NCI-H1436 (cell line): ENCODE results near the gene GTF2F1.
"Not testable (repeated sequence)": the region's sequence is repeated elsewhere in the genome, so short reads cannot be mapped to it uniquely, and the experiment has no call there.

ENCODE experiments used
- DNase-seq: peaks from one replicate; lab custom pipeline; 2025; lab: John Stamatoyannopoulos, UW

GTF2F1 gene

DNA sequence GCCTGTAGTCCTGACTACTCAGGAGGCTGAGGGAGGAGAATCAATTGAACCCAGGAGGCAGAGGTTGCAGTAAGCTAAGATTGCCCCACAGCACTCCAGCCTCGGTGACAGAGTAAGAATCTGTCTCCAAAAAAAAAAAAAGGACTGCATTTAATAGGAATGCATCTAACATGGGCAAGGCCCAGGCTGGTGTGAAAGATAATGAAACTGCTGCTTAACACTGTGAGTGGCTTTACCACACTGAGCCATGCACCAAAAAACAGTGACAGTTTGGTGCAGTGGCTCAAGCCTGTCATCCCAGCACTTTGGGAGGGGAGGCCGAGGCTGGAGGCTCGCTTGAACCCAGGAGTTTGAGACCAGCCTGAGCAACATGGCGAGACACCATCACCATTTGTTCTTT is 8.6 kb downstream of the GTF2F1 start:
- no peak for DNase-seq

GRCh38 chr19:6383188-6383587 is 9.8 kb downstream of the GTF2F1 start:
- DNase-seq: no peak

GRCh38 chr19:6381030-6381750 is 11.8 kb downstream of the GTF2F1 start:
- no peak for DNase-seq

GRCh38 chr19:6379744-6380143 is 13.2 kb downstream of the GTF2F1 start:
- no peak for DNase-seq

DNA sequence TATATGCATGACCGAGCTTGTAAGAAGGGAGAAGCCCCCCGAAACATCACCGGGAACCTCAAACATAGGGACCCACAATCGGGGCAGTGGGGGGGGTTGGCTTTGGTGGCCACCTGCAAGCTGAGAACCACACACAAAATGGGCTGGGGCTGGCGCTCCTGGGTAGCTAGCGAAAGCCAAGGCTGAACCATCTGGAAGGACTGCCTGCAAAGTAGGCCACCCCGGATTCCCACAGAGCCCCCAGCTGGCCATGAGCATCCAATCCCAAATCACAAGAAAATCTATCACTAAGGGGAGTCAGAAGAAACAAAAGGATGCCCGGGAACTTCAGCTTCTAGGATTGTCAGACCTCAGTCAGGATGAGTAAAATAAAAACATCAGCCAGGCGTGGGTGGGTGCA is 14.5 kb downstream of the GTF2F1 start:
- no peak for DNase-seq

GRCh38 chr19:6378041-6378440 is 14.9 kb downstream of the GTF2F1 start:
- no peak for DNase-seq

GRCh38 chr19:6376512-6377190 is 16.3 kb downstream of the GTF2F1 start:
- DNase-seq: no peak

GRCh38 chr19:6375411-6376010 is 17.5 kb downstream of the GTF2F1 start, which contains the start of gene PSPN:
Gene PSPN (minus strand): TSS chr19:6375933. CDS start chr19:6375849, 84 bp downstream.
- DNase-seq: no peak

DNA sequence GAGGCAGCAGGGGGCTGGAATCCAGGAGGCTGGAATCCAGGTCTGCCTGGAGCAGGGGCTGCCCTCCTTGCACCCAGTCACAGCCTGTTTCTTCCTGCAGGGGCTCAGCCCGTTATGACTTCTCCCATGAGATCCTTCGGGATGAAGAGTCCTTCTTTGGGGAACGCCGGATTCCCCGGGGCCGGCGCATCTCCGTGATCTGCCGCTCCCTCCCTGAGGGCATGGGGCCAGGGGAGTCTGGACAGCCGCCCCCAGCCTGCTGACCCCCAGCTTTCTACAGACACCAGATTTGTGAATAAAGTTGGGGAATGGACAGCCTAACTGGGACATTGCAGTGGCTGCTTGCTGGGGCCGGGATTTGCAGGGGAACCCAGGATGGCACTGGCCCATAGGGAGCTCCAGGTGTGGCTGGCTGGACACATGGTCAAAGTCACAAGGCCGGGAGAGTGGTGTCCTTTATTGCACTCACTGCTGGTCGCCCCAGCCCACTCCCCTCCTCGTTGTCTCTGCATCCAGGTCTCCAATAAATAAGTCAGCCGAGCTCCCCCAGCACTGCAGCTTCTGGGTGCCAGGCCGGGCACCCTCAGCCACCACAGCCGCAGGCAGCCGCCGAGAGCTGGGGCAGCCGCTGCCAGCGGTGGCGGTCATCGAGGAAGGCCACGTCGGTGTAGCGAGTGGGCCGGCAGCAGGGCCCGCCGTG is 18.1 kb downstream of the GTF2F1 start:
- no peak for DNase-seq

- DNase-seq: no peak
Measured at GRCh38 chr19:6374161-6374709, 18.7 kb downstream of the GTF2F1 start.

DNA sequence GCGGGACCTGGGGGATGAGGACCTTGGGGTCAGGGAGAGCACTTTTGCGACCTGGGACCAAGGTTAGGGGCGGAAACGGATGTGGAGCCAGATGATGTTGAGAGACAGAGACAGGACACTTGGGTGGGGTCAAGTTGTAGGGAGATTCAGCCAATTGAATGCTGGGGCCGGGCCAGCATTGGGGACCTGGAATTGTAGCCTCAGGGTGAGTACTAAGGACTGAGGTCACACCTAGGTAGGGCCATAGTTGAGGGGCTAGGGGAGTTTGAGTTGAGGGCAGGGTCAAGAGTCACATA is 19.2 kb downstream of the GTF2F1 start:
- no peak for DNase-seq

GRCh38 chr19:6373096-6373812 is 19.7 kb downstream of the GTF2F1 start:
- DNase-seq: peak; percentile 97

DNA sequence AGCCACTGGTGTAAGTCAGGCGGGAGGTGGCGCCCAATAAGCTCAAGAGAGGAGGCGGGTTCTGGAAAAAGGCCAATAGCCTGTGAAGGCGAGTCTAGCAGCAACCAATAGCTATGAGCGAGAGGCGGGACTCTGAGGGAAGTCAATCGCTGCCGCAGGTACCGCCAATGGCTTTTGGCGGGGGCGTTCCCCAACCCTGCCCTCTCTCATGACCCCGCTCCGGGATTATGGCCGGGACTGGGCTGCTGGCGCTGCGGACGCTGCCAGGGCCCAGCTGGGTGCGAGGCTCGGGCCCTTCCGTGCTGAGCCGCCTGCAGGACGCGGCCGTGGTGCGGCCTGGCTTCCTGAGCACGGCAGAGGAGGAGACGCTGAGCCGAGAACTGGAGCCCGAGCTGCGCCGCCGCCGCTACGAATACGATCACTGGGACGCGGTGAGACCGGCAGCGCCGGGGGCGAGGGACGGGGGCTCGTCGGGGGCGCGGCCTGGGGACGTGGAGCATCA is 20.3 kb downstream of the GTF2F1 start, which contains the start of gene ALKBH7:
TSS of gene ALKBH7 (plus strand) at position 201 of the 502 bp plus-strand sequence. CDS start at position 228, 27 bp downstream.
- DNase-seq: peak; percentile 99

DNA sequence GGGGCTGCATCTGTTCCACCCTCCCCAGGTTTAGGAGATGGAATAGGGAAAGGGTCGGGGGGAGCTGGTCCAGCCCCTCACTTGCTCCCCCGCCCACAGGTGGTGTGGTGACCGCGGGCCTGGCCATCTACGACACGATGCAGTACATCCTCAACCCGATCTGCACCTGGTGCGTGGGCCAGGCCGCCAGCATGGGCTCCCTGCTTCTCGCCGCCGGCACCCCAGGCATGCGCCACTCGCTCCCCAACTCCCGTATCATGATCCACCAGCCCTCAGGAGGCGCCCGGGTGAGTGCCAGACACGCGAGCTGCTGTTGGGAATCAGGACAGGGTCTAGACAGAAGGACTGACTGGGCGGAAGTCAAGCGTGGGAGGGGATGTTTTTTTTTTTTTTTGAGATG is 28.6 kb downstream of the GTF2F1 start:
- no peak for DNase-seq

- DNase-seq: no peak
Measured at GRCh38 chr19:6362351-6362801, 30.6 kb downstream of the GTF2F1 start.

DNA sequence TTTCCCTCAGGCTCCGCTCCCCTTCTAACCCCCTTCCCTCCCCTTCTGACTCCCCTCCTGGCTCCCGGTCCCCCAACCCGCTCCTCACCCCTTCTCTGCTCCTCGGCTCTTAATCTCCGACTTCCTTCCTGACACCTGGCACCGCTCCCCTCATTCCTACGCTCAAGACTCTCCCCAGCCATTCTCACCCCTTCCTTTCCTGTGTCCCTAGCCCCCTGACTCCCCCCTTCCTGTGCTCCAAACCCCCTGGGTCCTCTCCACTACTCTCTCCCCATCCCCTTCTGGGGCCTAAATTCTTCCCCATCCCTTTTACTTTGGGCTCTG is 31.0 kb downstream of the GTF2F1 start:
- DNase-seq: no peak

DNA sequence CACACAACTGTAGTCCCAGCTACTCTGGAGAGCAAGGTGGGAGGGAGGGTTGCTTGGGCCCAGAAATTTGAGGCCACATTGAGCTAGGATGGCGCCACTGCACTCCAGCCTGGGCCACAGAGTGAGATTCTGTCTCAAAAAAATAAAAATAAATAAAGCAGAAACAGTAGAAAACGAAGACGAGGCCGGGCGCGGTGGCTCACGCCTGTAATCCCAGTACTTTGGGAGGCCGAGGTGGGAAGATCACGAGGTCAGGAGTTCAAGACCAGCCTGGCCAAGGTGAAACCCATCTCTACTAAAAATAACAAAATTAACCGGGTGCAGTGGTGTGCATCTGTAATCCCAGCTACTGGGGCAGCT is 32.1 kb downstream of the GTF2F1 start:
- not testable (repeated sequence) for DNase-seq

DNA sequence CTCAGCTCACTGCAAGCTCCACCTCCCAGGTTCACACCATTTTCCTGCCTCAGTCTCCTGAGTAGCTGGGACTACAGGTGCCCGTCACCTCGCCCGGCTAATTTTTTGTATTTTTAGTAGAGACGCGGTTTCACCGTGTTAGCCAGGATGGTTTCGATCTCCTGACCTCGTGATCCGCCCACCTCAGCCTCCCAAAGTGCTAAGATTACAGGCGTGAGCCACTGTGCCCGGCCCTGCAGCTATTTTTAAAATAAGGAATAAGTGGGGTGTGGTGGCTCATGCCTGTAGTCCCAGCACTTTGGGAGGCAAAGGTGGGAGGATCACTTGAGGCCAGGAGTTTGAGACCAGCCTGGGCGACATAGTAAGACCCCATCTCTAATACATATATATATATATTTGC is 32.5 kb downstream of the GTF2F1 start:
- not testable (repeated sequence) for DNase-seq

- DNase-seq: no peak
Measured at GRCh38 chr19:6359568-6360341, 33.2 kb downstream of the GTF2F1 start.

DNA sequence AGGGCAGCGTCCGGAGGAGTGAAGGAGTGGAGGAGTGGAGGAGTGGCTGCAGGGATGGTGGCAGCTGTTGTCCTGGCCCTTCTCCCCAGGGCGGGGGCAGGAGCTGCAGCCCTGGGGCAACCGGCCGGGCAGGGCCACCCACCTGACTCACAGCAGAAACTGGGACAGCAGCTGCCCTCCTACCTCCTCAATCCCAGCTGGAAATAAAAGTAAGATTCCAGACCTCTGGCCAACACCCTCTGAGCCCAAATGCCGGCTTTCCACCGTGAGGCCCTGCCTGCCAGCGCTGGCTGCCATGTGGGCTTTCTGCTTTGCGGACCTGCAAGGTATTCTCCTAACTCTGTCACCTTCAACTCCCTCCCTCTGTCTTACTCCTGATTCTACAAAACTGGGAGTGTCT is 35.0 kb downstream of the GTF2F1 start:
- DNase-seq: no peak

DNA sequence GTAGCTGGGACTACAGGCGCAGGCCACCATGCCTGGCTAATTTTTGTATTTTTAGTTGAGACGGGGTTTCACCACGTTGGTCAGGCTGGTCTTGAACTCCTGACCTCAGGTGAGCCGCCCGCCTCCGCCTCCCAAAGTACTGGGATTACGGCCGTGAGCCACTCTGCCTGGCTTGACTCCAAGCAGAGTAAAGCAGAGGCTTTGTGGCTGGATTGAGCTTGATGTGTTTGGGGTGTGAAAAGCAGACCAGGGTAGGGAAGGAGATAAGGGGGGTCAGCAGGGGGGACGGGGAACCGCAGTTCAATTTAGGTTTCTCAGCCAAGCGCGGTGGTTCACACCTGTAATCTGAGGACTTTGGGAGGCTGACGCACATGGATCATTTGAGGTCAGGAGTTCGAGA is 35.8 kb downstream of the GTF2F1 start:
- no peak for DNase-seq
